GM21529 (cell line): ENCODE data around the gene TMEM123.

Experiments used
- ATAC-seq: cut with Tn5 transposase; IDR thresholded peaks from one replicate; pipeline ENCODE4 v1.9.1; 2021; ENCODE audit not compliant: unreplicated experiment

TMEM123 gene

DNA sequence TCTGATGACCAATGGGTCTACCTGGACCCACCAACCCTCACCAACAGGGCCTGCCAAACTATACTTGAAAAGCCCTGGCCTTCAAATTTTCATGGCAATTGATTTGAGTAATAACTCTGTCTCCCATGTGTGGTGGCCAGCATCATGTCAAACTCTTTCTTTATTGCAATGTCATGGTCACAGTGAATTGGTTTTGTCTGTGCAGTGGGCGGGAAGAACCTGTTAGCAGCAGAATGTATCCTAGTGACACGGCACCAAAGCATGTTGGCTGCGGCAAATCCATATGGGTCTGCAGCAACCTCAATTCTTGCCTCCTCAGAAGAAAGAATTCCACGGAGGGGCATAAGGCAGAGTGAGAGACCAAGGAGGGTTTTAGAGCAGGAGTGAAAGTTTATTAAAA is 19.6 kb upstream of the TMEM123 start:
- no peak for ATAC-seq

DNA sequence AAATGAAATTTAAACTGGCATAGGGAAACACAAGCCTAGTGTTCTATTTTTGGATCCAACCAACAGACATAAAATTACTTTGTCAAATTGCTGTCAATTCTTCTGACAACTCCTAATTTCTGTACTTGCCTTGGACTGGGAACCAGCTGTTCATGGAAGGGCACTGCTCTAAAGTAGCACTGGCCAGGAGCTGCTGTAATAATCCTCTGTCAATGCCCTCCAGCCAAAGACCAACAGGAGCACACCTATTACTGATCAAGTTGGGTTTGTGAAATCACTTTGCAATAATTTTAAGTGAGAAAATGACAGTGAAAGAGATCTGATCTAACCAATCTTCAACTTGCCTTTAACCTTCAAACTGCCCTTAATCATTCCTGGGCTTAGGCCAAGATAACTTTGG is 18.9 kb upstream of the TMEM123 start:
- no peak for ATAC-seq

DNA sequence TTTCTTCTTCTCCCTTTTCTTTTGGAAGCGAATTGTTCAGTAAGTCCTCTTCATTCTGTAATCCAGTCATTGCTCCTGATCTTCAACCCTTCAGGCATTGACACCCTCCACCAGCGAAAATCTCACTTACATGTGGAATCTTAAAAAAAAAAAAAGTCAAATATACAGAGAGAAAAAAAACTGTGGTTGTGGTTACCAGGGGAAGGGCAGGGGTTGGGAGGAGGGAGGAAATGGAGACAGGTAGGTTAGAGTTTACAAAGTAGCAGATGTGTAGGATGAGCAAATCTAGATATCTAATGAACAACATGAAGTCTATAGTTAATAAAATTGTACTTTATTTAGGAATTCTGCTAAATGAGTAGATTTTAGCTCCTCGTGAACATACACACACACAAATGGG is 17.7 kb upstream of the TMEM123 start:
- no peak for ATAC-seq

DNA sequence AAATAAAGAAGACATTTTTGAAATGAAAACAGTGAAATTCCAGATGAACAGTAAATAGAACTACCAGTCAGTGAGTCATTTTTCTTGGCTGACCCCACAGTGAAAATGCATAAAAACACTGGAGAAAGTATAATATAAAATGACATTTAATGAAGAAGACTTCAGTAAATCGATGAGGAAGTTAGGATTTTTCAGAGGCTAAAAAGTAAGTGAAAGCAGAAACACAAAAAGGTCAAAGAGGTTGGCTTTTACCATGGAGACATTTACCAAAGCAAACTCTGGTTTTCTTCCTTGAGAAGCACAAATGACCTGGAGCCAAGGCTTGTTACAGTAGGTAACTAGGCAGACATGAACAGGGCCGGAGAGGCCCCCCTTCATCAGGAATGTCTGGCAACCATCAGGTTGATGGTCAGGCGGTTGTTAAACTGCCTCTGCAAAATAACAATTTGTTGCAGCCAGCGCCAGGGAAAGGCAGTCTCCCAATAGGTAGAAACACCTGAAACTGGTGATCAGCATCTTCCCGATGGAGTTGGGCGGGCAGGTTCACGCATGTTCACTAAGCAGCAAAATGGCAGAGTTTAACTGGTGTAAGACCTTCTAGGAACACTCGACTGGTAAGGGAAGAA is 16.7 kb upstream of the TMEM123 start:
- ATAC-seq: no peak

DNA sequence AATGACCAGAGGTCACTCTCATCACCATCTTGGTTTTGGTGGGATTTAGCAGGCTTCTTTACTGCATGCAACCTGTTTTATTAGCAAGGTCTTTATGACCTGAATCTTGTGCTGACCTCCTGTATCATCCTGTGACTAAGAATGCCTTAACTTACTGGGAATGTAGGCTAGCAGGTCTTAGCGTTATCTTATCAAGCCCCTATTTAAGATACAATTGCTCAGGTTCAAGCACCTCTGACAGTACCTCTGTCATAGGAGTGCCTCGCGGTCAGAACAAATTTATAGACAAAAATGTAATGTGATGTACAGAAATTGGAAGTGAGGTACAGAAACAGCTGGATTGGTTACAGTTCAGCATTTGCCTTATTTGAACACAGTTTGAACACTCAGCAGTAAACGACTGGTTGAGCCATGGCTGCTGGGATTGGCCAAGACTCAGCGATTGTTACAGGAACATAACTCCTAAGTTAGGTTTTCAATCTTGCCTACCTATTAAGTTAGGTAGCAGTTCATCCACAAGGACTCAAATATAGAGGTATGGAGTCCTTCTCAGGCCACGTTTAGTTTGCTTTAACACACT is 16.1 kb upstream of the TMEM123 start:
- ATAC-seq: no peak

DNA sequence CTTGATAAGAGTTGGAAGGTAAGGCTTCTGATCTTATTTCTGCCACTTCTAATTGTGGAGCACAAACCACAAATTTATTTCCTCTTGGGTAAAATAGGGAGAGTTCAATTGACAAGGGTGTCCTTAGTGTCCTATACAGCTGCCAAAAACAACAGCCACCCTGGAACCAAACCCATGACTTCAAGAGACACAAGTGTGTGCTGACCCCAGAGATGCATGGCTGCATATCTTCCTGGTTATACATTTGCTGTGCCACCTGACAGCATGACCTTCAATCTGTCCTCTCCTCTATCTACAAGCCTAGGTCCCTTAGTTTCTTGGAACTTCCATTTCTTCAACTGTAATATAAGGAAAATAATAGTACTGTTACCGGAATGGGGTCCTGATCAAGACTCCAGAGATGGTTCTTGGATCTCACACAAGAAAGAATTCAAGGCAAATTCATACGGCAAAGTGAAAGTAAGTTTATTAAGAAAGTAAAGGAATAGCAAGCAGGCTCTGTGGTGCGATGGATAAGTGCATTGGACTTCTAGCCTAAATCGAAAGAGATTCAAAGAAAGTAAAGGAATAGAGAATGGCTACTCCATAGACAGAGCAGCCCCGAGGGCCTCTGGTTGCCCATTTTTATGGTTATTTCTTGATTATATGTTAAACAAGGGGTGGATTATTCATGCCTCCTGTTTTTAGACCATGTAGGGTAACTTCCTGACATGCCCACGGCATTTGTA is 15.5 kb upstream of the TMEM123 start:
- ATAC-seq: no peak

DNA sequence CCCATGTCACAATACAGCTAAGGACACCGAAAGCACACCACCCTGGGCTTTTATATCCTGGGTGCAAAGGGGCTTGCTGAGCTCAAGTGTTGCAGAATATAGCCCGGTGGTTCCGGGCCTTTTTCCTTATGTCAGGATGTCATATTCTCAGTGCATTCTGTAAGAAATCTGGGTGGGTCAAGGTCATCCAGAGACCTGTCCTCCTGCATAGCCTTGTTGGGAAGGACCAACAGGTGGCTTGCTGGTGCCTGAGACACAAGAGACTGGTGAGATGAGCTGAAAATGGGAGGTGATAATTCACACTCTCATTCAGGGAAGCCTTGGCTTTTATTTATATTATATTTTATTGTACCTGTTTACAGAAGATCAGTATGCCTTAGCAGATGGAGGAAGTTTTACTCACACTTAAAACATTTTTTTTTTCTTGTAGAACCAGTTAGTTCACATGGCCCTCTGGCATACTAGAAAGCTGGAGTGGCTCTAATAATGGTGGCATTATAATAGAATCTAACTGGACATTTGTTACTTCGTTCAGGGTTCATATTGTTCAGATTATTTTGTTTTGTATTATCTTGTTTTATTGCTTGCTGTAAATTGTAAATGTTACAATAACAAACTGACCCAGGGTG is 14.6 kb upstream of the TMEM123 start:
- no peak for ATAC-seq

DNA sequence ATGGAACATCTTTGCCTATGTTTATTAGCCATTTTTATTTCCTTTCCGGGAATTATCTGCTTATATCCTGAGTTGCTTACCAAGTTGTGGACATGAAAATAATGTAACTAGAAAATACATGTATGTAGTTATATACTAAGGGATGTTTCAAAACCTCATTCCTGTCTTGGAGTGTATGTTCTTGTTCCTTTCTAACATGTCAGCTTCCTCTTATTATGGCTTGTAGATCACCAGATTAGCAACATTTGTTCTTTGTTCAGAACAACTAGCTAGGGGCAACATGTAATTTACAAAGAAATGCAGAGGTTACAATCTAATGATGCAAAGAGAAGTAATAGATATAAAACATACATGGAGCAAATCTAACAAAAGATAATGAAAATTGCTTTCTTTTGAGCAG is 13.1 kb upstream of the TMEM123 start:
- ATAC-seq: no peak

DNA sequence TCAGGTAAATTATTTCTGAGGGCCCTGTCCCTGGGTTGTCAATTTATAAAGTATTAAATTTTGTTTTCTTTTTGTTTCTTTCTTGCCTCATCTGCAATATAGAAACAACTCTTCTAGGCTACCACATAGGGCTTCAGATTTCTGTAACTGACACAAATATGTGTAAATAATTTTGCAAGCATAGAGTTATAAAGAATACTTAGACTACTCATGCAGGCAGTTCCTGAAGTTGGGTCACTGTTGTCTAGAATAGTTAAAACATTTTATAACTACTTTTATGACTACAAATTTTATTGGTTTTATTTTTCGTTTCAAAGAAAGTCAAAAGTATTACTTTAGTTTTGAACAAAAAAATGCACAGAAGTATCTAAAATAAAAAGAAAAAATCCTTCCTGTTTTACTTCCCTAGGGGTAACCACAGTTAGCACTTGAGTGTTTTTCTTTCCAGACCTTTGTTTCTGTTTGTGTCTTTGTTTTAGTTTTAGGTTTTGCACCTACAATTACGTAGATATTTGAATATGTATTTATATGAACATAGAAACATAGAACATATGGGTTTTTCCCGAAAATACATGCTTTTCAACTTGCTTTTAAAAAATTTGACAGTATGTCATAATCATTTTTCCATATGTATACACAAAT is 12.4 kb upstream of the TMEM123 start:
- peak; percentile 55 for ATAC-seq

DNA sequence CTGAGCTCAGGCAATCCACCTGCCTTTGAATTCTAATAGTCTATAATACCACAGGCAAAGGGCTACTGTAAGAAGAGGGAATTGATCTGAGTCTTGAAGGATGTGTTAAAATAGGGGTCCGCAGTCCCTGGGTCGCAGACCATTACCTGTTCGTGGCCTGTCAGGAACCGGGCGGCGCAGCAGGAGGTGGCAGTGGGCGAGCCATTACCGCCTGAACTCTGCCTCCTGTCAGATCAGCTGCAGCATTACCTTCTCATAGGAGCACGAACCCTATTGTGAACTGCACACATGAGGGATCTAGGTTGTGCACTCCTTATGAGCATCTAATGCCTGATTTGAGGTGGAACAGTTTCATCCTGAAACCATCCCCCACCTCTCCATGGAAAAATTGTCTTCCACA is 11.5 kb upstream of the TMEM123 start:
- no peak for ATAC-seq

DNA sequence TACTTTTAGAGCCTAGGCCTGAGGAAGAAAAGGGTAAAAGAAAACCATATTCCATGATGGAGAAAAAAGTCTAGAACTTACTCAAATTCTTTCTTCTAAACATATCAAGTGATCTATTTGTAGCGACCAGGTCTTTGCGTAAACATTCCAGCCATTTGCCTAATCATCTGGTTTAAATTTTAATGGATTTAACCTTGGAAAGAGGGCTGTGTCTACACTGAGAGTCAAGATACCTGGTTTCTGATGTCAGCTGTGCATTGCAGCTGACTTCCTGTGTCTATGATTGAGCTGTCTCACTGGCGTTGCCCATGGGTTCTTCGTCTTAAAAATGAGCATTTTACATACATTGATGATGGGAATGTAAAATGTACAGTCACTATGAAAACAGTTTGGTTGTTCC is 10.0 kb upstream of the TMEM123 start:
- no peak for ATAC-seq

DNA sequence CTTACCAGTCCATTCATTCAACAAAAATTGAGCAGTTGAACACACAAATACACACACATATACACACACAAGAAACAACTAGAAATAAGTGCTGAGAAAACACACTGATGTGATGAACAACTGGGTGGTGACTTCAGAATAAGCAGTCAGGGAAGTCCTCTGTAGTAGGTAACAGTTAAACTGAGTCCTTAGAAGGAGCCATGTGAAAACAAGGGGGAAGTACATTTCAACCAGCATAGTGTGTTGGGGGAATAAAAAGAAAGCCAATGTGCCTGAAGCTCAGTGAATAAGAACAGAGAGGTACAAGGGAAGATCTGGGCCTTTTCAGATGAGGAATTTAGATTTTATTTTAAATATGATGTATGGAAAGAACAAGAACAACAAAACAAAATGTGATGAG is 6.8 kb upstream of the TMEM123 start:
- no peak for ATAC-seq

DNA sequence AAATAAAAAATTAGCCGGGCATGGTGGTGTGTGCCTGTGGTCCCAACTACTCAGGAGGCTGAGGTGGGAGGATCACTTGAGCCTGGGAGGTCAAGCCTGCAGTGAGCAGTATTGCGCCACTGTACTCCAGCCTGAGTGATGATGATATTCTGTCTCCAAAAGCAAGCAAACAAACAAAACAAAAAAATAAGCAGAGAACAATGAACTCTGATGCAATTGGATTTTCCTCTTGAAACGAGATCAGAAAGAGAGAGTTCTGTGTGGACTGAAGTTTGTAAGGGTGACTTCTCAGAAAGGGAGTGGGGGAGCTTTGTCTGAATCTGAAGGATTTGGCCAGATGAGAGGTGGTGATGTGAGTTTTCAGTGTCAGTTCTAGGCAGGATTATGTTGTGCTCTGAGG is 6.0 kb upstream of the TMEM123 start:
- no peak for ATAC-seq

DNA sequence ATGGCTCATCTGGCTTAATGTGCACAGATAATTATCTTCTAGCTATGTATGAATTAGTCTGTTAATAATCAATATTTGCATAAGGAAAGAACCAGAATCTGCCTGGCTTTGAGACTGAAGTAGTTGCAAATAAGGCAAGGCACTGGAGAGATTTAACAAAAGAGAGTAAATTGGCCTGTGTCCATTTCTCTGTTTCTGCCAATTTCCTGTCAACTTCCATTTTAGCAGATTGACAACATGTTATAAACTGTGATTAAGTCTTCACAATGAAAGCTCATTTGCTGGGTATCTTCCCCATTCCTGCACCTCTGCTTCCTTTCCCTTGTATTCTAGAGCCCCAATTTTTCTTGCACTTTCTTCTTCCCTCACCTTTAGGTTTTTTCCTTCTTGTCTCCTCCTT is 5.3 kb upstream of the TMEM123 start:
- ATAC-seq: no peak

DNA sequence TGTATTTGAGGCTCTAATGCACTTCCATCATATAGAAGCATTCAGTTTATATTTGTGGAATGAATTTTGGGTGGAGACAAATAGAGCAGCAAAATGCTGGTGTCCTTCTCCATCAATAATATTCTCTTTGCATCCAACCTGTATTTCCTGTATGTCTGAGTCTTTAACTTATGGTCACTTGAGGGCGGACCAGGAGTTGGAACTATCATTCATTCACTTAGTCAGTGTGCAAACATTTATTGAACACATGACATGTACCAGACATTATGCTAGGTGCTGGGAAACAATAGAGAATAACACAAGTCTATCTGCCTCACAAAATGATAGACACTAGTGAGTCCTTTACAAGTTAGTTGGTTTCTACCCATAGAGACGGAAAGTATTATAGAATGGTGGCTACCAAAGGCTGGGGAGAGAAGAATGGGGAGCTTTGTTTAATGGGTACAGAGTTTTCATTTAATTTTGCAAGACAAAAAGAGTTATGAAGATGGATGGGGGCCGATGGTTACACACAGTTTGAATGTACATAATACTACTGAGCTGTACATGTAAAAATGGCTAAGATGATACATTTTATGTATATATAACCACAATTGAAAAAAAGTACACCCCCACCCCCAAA is 4.6 kb upstream of the TMEM123 start:
- no peak for ATAC-seq

DNA sequence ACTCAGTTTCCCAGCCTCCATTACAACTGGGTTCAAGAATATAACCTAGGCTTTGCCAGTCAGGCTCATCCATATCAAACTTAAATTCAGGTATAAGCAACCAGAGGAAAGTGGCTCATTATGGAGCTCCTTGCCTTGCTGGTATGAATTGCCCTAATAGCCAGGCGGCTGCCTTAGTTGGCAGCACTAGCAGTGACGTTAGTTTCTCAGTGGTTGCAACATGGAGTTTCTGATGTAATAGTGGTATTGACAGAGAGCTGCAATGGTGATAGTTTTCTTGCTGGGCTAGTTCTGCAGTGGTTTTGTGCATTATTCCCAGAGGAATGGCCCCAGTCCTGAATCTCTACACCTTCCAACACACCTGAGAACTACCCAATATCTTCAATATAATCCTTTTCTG is 3.8 kb upstream of the TMEM123 start:
- no peak for ATAC-seq

DNA sequence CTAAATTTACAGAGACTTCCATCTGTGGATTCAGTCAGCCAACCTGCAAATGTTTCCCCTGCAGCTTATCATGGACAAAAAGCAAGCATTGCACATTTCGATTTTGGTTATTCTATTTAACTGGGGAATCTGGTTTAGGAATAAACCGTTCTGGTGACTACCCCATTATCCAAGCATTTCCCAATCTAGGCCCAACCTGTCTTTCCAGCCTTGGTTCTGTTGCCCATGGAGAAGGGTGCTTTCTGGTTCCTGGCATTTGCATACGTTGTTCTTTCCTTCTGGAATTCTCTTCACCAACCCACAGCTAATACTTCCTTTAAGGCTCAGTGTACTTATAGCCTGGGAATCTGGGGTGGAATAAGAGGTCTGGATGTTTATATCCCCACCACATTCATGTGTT is 1.4 kb upstream of the TMEM123 start:
- no peak for ATAC-seq

DNA sequence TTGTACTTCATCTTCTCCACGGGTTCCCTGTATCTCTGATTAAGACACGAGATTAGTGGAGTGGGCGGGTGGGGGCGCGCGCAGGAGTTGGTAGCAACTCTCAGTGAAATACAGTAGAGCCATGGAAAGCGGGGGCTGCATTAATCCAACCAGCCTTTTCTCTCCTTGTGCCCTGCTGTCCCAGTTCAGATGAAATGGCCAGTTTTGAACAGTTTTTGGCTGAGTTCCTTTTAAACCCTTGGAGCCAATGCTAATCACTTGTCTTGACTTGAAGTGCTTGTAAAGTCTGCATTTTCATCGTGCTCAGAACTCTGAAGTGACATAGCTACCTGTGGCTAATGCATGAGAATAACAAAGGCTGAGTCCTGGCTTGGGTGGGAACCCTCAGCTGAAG is 734 bp upstream of the TMEM123 start:
- ATAC-seq: no peak

DNA sequence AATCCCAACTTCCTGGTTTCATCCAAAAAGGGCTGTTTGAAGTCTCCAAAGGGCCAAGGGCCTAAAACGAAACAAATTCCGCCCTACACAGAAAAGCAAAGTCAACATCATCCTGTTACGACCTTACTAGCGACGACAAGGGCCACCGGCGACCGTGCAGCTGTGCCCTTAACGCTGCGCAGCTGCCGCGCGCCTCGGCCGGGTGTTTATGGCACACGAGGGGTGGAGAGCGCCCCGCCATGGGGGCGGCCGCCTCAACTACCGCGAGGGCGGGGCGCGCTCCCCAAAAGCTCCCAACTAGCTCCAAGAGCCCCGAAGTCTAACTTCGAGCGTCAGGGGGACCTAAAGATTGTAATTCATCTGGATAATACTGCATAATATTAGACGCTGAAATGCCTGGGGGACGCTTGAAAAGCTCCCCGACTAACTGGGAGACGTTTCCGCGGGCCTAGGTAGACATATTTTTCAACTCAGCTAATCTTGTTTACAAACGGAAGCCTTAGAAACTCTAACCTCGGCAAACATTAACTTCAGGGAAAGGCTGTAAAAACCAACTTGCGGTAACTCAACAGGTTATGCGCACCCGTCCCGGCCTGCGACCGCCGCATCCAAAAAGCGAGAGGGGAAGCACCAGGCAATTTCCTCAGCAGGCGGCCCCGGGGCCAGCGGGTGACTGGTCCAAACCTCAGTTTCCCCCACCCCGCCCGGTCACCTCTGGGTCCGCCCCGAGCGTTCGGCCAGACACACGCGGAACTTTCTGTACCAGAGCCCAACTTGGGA is 694 bp downstream of the TMEM123 start:
- peak; percentile 60 for ATAC-seq

DNA sequence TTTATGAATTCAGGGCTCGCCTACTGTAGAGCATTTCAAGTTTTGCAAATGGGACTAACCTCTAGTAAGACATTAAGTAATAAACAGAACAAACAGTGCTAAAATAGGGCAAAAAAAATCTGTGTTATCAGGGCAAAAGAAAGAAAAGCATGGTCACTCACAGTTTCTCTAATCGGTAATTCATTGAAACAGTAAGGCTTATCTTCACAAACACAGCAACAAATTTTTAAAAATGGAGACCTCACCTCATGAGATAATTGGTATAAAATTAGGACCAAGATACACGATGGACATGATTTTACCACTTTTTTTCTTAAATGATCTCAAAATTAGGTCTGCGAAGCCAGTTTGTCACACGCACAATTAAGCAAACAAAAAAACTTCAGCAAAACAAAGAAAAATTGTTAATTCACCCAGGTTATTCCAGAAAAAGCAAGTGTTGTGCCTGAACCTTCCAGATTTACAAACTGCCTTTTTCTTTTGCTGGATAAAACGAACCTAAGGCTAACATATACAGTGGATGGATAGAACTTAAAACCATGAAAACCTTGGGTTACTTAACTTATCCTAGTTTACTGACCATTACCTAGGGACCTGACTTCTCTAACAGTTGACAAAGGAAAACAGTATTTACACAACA is 1.4 kb downstream of the TMEM123 start:
- no peak for ATAC-seq
